GM18951 (cell line): ENCODE results near the gene TESMIN.

ENCODE experiments used
- POLR2A ChIP-seq: IDR thresholded peaks from 4 replicates; pipeline ENCODE4 v1.6.1; 2011; ENCODE audit warnings: mild to moderate bottlenecking; ENCODE audit not compliant: insufficient read length, insufficient read depth; ENCODE audit errors: extremely low read depth
- in situ Hi-C: fragments of 300-500 bp; cut with MboI; formaldehyde crosslinking; loops from one replicate; pipeline ENCODE4 v1.12.0; 2022; ENCODE audit warnings: low sequenced_read_pairs, mixed read lengths, inconsistent platforms; ENCODE audit not compliant: unreplicated experiment

The TESMIN gene

GRCh38 chr11:68682531-68682961, 68.8 kb downstream of the TESMIN start:
- TF ChIP-seq POLR2A: no peak
- in situ Hi-C loops: no loop called here

GRCh38 chr11:68680541-68681231, 70.6 kb downstream of the TESMIN start:
- TF ChIP-seq POLR2A: no peak
- in situ Hi-C loops: no loop called here

- in situ Hi-C loops: no loop called here
- no peak for TF ChIP-seq POLR2A
These were observed 73.3 kb downstream of the TESMIN start for GRCh38 chr11:68678031-68678441.

- TF ChIP-seq POLR2A: no peak
- in situ Hi-C loops: no loop called here
These were observed 73.9 kb downstream of the TESMIN start for GRCh38 chr11:68677432-68677831.

- in situ Hi-C loops: no loop called here
- TF ChIP-seq POLR2A: no peak
These were observed 76.9 kb downstream of the TESMIN start for GRCh38 chr11:68674461-68674860.

GRCh38 chr11:68673991-68674390, 77.3 kb downstream of the TESMIN start:
- in situ Hi-C loops: no loop called here
- TF ChIP-seq POLR2A: no peak

- in situ Hi-C loops: no loop called here
- no peak for TF ChIP-seq POLR2A
These were observed 77.9 kb downstream of the TESMIN start for GRCh38 chr11:68673306-68673945.

- TF ChIP-seq POLR2A: no peak
- in situ Hi-C loops: no loop called here
These were observed 80.9 kb downstream of the TESMIN start for GRCh38 chr11:68670208-68670992.

GRCh38 chr11:68669301-68670090, 81.8 kb downstream of the TESMIN start:
- in situ Hi-C loops: no loop called here
- TF ChIP-seq POLR2A: no peak

GRCh38 chr11:68667511-68668500, 83.5 kb downstream of the TESMIN start:
- in situ Hi-C loops: no loop called here
- TF ChIP-seq POLR2A: no peak

GRCh38 chr11:68666849-68667248, 84.5 kb downstream of the TESMIN start:
- in situ Hi-C loops: no loop called here
- TF ChIP-seq POLR2A: no peak

- in situ Hi-C loops: no loop called here
- no peak for TF ChIP-seq POLR2A
These were observed 85.9 kb downstream of the TESMIN start for GRCh38 chr11:68665436-68665835.
